GM20000 (cell line): Measurements from ENCODE around the gene HMGB4.

Experiments used
- DNase-seq: peaks from one replicate; pipeline ENCODE4 v3.0.0; 2012; ENCODE audit warnings: low spot score
- TF ChIP-seq, protein P1 (sequence below): IDR thresholded peaks from 2 replicates; pipeline ENCODE4 v1.5.1; 2012; ENCODE audit warnings: mild to moderate bottlenecking, control low read depth; ENCODE audit errors: extremely low read depth, missing control alignments

The HMGB4 gene

DNA sequence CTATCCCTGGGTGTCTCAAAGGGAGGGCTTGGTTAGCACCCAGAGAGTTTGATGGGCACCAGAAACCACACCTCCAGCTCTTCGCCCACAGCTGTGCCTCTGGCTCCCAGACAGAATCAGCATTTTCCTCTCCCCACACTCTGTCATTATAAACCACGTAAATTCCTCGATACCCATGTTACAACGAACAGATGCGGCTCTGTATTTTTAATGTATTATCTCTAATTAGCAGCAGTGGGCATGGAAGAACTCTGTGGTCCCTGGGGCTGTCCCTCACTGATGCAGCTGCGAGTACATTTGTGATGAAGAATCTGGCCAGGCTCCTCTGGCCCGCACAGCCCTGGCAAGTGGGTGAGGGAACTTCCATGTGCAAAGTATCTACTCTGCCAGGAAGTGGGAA, 10.8 kb downstream of the HMGB4 start:
- TF ChIP-seq, protein P1, sequence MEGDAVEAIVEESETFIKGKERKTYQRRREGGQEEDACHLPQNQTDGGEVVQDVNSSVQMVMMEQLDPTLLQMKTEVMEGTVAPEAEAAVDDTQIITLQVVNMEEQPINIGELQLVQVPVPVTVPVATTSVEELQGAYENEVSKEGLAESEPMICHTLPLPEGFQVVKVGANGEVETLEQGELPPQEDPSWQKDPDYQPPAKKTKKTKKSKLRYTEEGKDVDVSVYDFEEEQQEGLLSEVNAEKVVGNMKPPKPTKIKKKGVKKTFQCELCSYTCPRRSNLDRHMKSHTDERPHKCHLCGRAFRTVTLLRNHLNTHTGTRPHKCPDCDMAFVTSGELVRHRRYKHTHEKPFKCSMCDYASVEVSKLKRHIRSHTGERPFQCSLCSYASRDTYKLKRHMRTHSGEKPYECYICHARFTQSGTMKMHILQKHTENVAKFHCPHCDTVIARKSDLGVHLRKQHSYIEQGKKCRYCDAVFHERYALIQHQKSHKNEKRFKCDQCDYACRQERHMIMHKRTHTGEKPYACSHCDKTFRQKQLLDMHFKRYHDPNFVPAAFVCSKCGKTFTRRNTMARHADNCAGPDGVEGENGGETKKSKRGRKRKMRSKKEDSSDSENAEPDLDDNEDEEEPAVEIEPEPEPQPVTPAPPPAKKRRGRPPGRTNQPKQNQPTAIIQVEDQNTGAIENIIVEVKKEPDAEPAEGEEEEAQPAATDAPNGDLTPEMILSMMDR: no peak
- no peak for DNase-seq

DNA sequence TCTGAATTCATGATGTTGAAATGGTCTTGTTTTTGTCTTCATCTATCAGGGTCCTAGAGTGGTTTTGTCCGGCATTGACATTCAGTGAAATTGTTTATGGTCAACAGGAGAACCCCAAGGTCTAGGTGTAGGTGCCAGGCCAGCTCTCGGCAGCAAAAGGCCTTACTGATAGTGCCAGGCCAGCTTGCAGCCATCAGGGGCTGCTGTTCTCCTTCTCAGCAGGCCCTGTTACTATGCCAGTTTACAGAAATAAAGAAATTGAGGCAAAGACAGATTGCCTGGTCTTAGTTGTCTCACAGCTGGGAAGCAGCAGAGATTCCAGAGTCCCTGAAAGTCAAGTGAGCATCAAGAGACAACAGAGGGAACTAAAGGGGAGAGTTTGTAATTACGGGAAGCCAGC, 12.0 kb downstream of the HMGB4 start:
- no peak for DNase-seq
- TF ChIP-seq, protein P1: no peak

DNA sequence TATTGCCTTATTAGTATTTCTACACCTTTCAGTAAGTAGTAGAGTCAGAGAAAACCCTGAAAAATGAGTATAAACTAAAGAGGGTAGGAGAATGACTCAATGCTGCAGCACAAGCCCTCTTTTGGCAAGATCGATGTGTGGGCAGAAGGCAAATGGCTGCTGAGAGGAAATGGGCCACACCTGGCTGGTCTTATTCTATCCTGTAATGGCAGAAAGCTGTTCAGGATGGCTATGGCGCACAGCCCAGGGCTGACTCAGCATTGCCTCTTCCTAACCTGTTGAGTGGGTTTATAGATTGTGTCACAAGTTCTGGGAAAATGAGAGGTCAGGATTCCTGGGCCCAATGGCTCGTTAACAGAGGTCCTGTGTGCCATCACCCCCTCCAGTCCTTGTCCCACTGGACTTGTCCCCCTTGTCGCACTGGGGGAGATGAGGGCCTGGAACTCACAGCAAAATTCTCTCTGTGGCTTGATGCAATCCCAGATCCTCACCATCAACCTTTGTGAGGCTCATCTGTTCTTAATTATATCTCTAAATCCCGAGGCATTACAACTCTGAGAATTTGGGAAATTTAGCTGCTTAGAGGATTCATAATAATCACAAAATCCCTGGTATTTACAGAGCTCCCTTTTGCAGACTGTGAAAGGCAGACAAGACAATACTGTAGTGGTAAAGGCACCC, 13.2 kb downstream of the HMGB4 start:
- DNase-seq: no peak
- TF ChIP-seq, protein P1: no peak

DNA sequence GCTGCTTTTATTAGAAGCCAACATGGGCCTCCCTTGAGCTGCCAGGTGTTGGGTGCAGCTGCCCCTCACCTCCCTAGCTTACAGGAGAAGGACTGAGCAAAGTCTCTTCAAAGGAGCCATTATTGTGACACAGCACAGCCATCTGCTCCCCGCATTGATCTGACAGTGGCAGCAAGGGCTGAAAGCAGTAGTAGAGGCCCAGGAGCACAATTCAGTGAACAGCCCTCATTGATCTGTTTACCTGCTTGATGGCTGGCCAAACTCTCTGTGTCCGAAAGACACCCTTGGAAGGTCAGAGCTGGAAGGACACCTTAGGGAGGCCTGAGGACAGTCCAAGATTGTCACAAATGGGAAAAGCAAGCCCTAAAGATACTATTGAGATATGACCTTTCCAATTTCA, 14.5 kb downstream of the HMGB4 start:
- TF ChIP-seq, protein P1: no peak
- no peak for DNase-seq

DNA sequence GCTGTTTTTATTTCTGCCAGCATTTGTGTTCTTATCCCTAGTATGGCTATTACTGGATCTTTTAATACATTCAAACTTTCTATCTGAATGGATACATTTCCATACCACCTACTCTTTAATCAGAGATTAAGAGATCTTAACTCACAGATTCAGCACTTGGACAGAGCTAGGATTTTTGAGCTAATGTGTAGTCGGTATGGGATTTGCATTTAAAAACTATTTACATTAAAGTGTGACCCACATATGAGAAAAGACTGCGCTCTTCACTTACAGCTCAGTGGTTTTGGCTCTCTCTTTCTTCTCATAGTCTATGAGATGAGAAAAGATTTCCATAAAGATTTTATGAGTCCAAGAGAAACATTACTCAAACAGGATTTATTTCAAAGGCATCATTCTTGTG, 16.4 kb downstream of the HMGB4 start:
- DNase-seq: no peak
- TF ChIP-seq, protein P1: no peak

DNA sequence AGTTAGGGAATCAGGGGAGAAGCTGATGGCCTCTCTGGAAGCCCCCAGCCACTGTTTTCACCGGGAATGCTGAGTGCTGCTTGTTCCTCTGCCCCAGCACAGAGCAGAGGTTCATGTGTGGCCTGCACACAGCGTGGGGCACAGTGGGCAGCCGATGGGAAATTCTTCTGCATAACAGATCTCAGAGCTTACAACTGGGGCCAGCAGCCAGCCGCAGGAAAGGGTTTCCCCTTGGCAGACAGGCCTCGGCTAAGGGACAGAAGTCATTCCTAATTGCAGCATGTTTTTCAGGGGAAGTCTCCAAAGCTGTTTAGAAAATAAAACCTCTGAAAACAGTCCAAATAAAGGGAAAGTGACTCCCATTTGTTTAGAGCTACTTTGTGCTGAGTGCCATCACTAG, 22.6 kb downstream of the HMGB4 start:
- TF ChIP-seq, protein P1: no peak
- DNase-seq: no peak

DNA sequence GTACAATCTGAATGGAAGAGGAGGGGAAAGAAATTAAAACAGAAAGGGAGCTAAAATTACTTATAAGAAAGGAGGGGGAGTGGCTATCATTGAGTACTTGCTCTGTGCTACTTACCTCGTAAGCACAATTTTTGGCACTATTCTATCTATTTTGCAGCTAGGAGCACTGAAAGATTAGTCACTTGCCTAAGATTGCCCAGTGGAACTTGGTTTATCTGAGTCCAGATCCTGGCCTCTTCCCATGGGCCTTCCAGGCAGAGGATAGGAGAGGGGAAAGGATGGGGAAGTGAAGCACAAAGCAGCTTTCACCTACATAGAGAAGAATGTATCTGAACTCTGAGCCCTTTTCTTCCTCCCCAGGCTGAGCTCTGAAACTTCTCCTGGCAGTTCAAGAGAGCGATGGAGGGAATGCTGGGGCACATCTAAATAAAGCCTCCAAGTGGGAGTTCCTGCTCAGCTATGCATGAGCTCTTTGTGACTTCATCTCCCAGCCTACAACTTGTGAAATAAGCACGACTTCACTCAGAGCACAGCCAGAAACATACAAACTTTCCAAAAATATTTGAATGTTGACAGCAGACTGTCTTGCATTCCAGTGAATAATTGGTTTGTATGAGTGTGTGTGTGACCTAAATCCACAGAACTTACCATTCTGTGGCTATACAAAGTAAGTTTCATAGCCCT, 29.4 kb downstream of the HMGB4 start:
- TF ChIP-seq, protein P1: no peak
- DNase-seq: no peak
